GM12878 (cell line): ENCODE results near the gene ZNF57.

Experiments
- RAD21 ChIP-seq: IDR thresholded peaks from 2 replicates; pipeline ENCODE4 v1.6.1; 2011; ENCODE audit warnings: mild to moderate bottlenecking, low read depth, low read length, moderate library complexity; ENCODE audit not compliant: insufficient read depth
- SP1 ChIP-seq: IDR thresholded peaks from one replicate; pipeline ENCODE4 v1.6.1; 2011; ENCODE audit warnings: low read depth, low read length

- TF ChIP-seq RAD21 (no peak), SP1 (no peak)
Measured at GRCh38 chr19:2927032-2927430, 26.3 kb downstream of the ZNF57 start.
